Measurements from ENCODE around the gene MOBP.

The MOBP gene

DNA sequence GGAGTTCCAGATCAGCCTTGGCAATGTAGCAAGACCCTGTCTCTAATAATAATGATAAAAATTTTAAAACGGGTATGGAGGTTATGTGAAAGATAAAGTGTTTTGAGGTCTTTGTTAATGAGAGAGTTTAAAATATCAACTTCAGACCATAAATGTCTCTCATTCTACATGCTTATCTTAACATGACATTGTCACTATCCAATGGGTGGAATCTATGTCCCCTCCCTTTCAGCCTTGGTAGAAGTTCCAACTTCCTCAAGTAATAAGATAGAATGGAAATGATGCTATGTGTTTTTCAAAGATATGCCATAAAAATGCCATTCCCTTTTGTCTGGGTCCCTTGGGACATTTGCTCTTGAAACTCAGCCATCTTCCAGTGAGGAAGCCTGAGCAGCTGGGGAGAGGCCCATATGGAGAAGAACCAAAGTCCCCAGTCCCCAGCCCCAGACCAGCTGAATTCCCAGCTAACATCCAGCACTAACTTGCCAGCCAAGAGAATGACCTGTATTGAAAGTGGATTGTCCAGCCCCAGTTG, 44.0 kb upstream of the MOBP start:
- no peaks in the 10 kb centered on the region for H4K20me1 ChIP-seq (ENCODE audit: control insufficient read depth, insufficient read depth, low read depth, low read length)
- H3K9me3 ChIP-seq (ENCODE audit: control insufficient read depth, insufficient read depth, low read length) = no peaks in the 10 kb centered on the region
- H3K36me3 ChIP-seq (ENCODE audit: control insufficient read depth, low read length) = no peaks in the 10 kb centered on the region

DNA sequence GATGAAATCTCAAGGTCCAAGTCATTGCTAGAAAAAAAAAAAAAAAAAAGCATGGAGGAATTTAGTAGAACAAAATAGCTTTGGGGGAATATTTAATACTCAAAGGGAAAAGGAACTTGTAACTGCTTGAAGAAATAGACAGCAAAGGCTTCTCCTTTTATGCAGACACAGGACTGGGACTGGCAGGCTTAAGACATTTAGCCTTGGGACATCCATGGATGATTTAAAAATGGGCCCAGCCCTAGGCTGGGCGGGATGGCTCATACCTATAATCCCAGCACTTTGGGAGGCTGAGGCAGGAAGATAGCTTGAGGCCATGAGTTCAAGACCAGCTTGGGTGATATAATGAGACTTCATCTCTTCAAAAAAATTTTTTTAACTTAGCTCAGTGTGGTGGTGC, 41.2 kb upstream of the MOBP start:
- H4K20me1 ChIP-seq (ENCODE audit: control insufficient read depth, insufficient read depth, low read depth, low read length) = no peaks in the 10 kb centered on the region
- no peaks in the 10 kb centered on the region for H3K36me3 ChIP-seq (ENCODE audit: control insufficient read depth, low read length)
- H3K27ac ChIP-seq (ENCODE audit: low read depth, low read length) = no peak overlapping the region
- TF ChIP-seq, protein P1, sequence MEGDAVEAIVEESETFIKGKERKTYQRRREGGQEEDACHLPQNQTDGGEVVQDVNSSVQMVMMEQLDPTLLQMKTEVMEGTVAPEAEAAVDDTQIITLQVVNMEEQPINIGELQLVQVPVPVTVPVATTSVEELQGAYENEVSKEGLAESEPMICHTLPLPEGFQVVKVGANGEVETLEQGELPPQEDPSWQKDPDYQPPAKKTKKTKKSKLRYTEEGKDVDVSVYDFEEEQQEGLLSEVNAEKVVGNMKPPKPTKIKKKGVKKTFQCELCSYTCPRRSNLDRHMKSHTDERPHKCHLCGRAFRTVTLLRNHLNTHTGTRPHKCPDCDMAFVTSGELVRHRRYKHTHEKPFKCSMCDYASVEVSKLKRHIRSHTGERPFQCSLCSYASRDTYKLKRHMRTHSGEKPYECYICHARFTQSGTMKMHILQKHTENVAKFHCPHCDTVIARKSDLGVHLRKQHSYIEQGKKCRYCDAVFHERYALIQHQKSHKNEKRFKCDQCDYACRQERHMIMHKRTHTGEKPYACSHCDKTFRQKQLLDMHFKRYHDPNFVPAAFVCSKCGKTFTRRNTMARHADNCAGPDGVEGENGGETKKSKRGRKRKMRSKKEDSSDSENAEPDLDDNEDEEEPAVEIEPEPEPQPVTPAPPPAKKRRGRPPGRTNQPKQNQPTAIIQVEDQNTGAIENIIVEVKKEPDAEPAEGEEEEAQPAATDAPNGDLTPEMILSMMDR (IDR thresholded peaks at IDR 0.05; ENCODE audit: low read depth, low read length, poor library complexity, severe bottlenecking) = no peak
- no peak for TF ChIP-seq EZH2phosphoT487 (IDR thresholded peaks at IDR 0.05; ENCODE audit: borderline replicate concordance, low read length)
- H3K4me1 ChIP-seq (ENCODE audit: control insufficient read depth, low read length) = no peaks in the 10 kb centered on the region
- H3K27me3 ChIP-seq (ENCODE audit: control insufficient read depth, low read length) = peaks cover 12% of the 10 kb centered on the region
- H3K79me2 ChIP-seq (ENCODE audit: control insufficient read depth, low read length) = no peaks in the 10 kb centered on the region
- H3K4me2 ChIP-seq (ENCODE audit: low read length) = no peak overlapping the region
- no peak overlapping the region for H3K4me3 ChIP-seq (ENCODE audit: low read length)
- H3K9me2 ChIP-seq (replicated peaks; ENCODE audit: control insufficient read depth, low read length) = no peaks in the 10 kb centered on the region
- H3F3A ChIP-seq (ENCODE audit: control insufficient read depth, insufficient read depth) = no peaks in the 10 kb centered on the region
- no peaks in the 10 kb centered on the region for H3K9me3 ChIP-seq (ENCODE audit: control insufficient read depth, insufficient read depth, low read length)

More for the DNA sequence above, 44.0 kb upstream of the MOBP start:
- Histone ChIP-seq H3K4me1 (ENCODE audit: control insufficient read depth, low read length) (no peaks in the 10 kb centered on the region), H3K79me2 (ENCODE audit: control insufficient read depth, low read length) (no peaks in the 10 kb centered on the region), H3F3A (ENCODE audit: control insufficient read depth, insufficient read depth) (no peaks in the 10 kb centered on the region), H3K27ac (ENCODE audit: low read depth, low read length) (no peak overlapping the region), H3K9me2 (replicated peaks; ENCODE audit: control insufficient read depth, low read length) (no peaks in the 10 kb centered on the region), H3K4me2 (ENCODE audit: low read length) (no peak overlapping the region), H3K4me3 (ENCODE audit: low read length) (no peak overlapping the region), H3K27me3 (ENCODE audit: control insufficient read depth, low read length) (peaks cover 19% of the 10 kb centered on the region)
- TF ChIP-seq, protein P1 (IDR thresholded peaks at IDR 0.05; ENCODE audit: low read depth, low read length, poor library complexity, severe bottlenecking) = no peak
- TF ChIP-seq EZH2phosphoT487 (IDR thresholded peaks at IDR 0.05; ENCODE audit: borderline replicate concordance, low read length) = no peak

DNA sequence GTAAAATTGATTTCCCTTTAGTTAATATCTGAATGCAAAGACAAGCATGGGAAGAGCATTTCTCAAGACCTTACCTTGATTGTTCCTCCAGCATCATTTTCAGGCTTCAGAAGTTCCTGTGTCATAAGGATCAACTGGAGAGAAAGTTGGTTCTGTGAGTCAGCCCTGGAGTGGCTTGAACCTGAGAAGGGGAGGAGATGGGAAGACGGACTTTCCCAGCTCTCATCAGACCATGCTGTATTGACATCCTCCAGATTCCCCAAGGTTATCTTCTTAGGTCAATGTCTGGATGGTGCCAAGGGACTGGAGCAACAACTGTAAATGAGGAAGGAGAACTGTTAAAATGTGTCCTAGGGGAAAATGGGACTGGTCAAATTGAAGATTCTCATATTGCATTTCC, 40.0 kb upstream of the MOBP start:
- Histone ChIP-seq H3K36me3 (ENCODE audit: control insufficient read depth, low read length) (no peaks in the 10 kb centered on the region), H3K79me2 (ENCODE audit: control insufficient read depth, low read length) (no peaks in the 10 kb centered on the region), H3K4me3 (ENCODE audit: low read length) (no peak overlapping the region), H3K9me3 (ENCODE audit: control insufficient read depth, insufficient read depth, low read length) (no peaks in the 10 kb centered on the region), H3K4me2 (ENCODE audit: low read length) (no peak overlapping the region), H3K27me3 (ENCODE audit: control insufficient read depth, low read length) (peaks cover 12% of the 10 kb centered on the region), H3K4me1 (ENCODE audit: control insufficient read depth, low read length) (no peaks in the 10 kb centered on the region), H3K9me2 (replicated peaks; ENCODE audit: control insufficient read depth, low read length) (no peaks in the 10 kb centered on the region), H3K27ac (ENCODE audit: low read depth, low read length) (no peak overlapping the region), H3F3A (ENCODE audit: control insufficient read depth, insufficient read depth) (no peaks in the 10 kb centered on the region), H4K20me1 (ENCODE audit: control insufficient read depth, insufficient read depth, low read depth, low read length) (no peaks in the 10 kb centered on the region)
- no peak for TF ChIP-seq EZH2phosphoT487 (IDR thresholded peaks at IDR 0.05; ENCODE audit: borderline replicate concordance, low read length)
- TF ChIP-seq, protein P1 (IDR thresholded peaks at IDR 0.05; ENCODE audit: low read depth, low read length, poor library complexity, severe bottlenecking) = no peak
